Endothelial cell of umbilical vein (primary cell): Measurements from ENCODE around the gene PRKAB1.

ENCODE experiments used
- CTCF ChIP-seq, 2 donors: IDR thresholded peaks; 1 replicate in 1 of 2; 2 replicates in 1 of 2; pipeline ENCODE4 v1.5.1; 2011; ENCODE audit warnings: low read length in 2 of 2, mild to moderate bottlenecking in 2 of 2, moderate library complexity in 2 of 2, control low read depth in 1 of 2, inconsistent platforms in 1 of 2, low read depth in 1 of 2; ENCODE audit not compliant: insufficient read depth in 1 of 2; ENCODE audit errors: extremely low read depth in 1 of 2
- EZH2 ChIP-seq: IDR thresholded peaks from 2 replicates; pipeline ENCODE4 v1.6.1; 2012; ENCODE audit warnings: borderline replicate concordance, low read depth, mild to moderate bottlenecking, moderate library complexity, low read length, inconsistent platforms; ENCODE audit not compliant: severe bottlenecking
- GATA2 ChIP-seq: IDR thresholded peaks from 2 replicates; pipeline ENCODE4 v1.7.0; 2011; ENCODE audit warnings: low read depth, mild to moderate bottlenecking, moderate library complexity, mixed read lengths, low read length; ENCODE audit not compliant: insufficient read length, insufficient read depth
- JUN ChIP-seq: IDR thresholded peaks from 2 replicates; pipeline ENCODE4 v1.6.1; 2011; ENCODE audit warnings: borderline replicate concordance, low read depth; ENCODE audit not compliant: insufficient read length, insufficient read depth
- MYC ChIP-seq: IDR thresholded peaks from one replicate; pipeline ENCODE4 v1.6.1; 2011; ENCODE audit warnings: mild to moderate bottlenecking, low read depth, low read length
- POLR2A ChIP-seq: IDR thresholded peaks from 2 replicates; pipeline ENCODE4 v1.6.1; 2012; ENCODE audit warnings: low read depth, mild to moderate bottlenecking, control low read depth, low read length
- POLR2AphosphoS5 ChIP-seq: IDR thresholded peaks from 2 replicates; pipeline ENCODE4 v1.6.1; 2012; ENCODE audit warnings: low read depth, mild to moderate bottlenecking, control low read depth, low read length, moderate library complexity; ENCODE audit not compliant: insufficient read depth
- TF ChIP-seq, protein P1 (sequence below): IDR thresholded peaks from 2 replicates; pipeline ENCODE4 v1.6.1; 2011; ENCODE audit not compliant: insufficient read depth, insufficient read length

- TF ChIP-seq CTCF (IDR thresholded peaks at IDR 0.05; ENCODE audit: extremely low read depth in 1 of 2, insufficient read depth in 1 of 2, low read depth in 1 of 2, low read length in 2 of 2) (no peak), JUN (no peak), EZH2 (no peak), POLR2AphosphoS5 (no peak), MYC (no peak), POLR2A (no peak), GATA2 (no peak)
- TF ChIP-seq, protein P1, sequence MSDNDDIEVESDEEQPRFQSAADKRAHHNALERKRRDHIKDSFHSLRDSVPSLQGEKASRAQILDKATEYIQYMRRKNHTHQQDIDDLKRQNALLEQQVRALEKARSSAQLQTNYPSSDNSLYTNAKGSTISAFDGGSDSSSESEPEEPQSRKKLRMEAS = no peak
Observed at GRCh38 chr12:119676573-119676972, 8.6 kb downstream of the PRKAB1 start.
